Astrocyte (in vitro differentiated cells and primary cell): ENCODE measurements around the gene TENT4A. TPM values are rescaled to one million over a fixed set of nuclear protein-coding genes. Genes with fewer than 3 reads are reported as not detected.

Experiments
- DNase-seq: peaks from one replicate; pipeline ENCODE4 v3.0.0-alpha.2; 2010; ENCODE audit warnings: low read depth
- FAIRE-seq: peaks from 2 replicates; lab custom pipeline; 2011; peaks lifted over from hg19 to GRCh38; lab: Jason Lieb, UNC
- H2AFZ ChIP-seq: 2 replicates; pipeline ENCODE4 v1.6.0; 2012; ENCODE audit warnings: low read depth, low read length, inconsistent platforms
- H3K27ac ChIP-seq: 2 replicates; pipeline ENCODE4 v1.5.1; 2011; ENCODE audit warnings: low read depth, low read length, inconsistent platforms
- H3K27me3 ChIP-seq: 2 replicates; pipeline ENCODE4 v1.6.0; 2011; ENCODE audit warnings: low read length, inconsistent platforms; ENCODE audit not compliant: insufficient read depth
- H3K36me3 ChIP-seq: 2 replicates; pipeline ENCODE4 v1.5.1; 2011; ENCODE audit warnings: low read length, inconsistent platforms; ENCODE audit not compliant: insufficient read depth
- H3K4me1 ChIP-seq: 2 replicates; pipeline ENCODE4 v1.5.1; 2011; ENCODE audit warnings: low read length, inconsistent platforms; ENCODE audit not compliant: insufficient read depth
- H3K4me2 ChIP-seq: 2 replicates; pipeline ENCODE4 v1.6.0; 2012; ENCODE audit warnings: low read length, inconsistent platforms
- H3K4me3 ChIP-seq: 2 replicates; pipeline ENCODE4 v1.5.1; 2011; ENCODE audit warnings: low read depth, mild to moderate bottlenecking, low read length, inconsistent platforms; ENCODE audit not compliant: insufficient read depth
- H3K79me2 ChIP-seq: 2 replicates; pipeline ENCODE4 v1.6.0; 2012; ENCODE audit warnings: mild to moderate bottlenecking, low read length, inconsistent platforms; ENCODE audit not compliant: insufficient read depth
- H3K9ac ChIP-seq: 2 replicates; pipeline ENCODE4 v1.6.0; 2012; ENCODE audit warnings: mild to moderate bottlenecking, low read length, inconsistent platforms
- H3K9me3 ChIP-seq: 2 replicates; pipeline ENCODE4 v1.5.1; 2012; ENCODE audit warnings: low read depth, mild to moderate bottlenecking, low read length, inconsistent platforms; ENCODE audit not compliant: insufficient read depth
- H4K20me1 ChIP-seq: 2 replicates; pipeline ENCODE4 v1.6.0; 2012; ENCODE audit warnings: low read length, inconsistent platforms; ENCODE audit not compliant: insufficient read depth
- H3K27ac Mint-ChIP-seq: one replicate; pipeline ENCODE4 v1.8.0; 2021; ENCODE audit warnings: mild to moderate bottlenecking, mixed read lengths; ENCODE audit not compliant: unreplicated experiment
- H3K27me3 Mint-ChIP-seq: one replicate; pipeline ENCODE4 v1.8.0; 2021; ENCODE audit warnings: low read depth, mixed read lengths; ENCODE audit not compliant: unreplicated experiment
- H3K36me3 Mint-ChIP-seq: one replicate; pipeline ENCODE4 v1.8.0; 2021; ENCODE audit warnings: low read depth, mixed read lengths; ENCODE audit not compliant: unreplicated experiment
- H3K4me1 Mint-ChIP-seq: one replicate; pipeline ENCODE4 v1.8.0; 2021; ENCODE audit warnings: low read depth, mixed read lengths; ENCODE audit not compliant: unreplicated experiment
- H3K4me3 Mint-ChIP-seq: one replicate; pipeline ENCODE4 v1.8.0; 2021; ENCODE audit warnings: mild to moderate bottlenecking, moderate library complexity, mixed read lengths; ENCODE audit not compliant: unreplicated experiment
- H3K9me3 Mint-ChIP-seq: one replicate; pipeline ENCODE4 v1.8.0; 2021; ENCODE audit warnings: mild to moderate bottlenecking, mixed read lengths; ENCODE audit not compliant: unreplicated experiment
- EZH2 ChIP-seq: IDR thresholded peaks from 2 replicates; pipeline ENCODE4 v1.6.1; 2012; ENCODE audit warnings: mild to moderate bottlenecking, low read length, inconsistent platforms; ENCODE audit not compliant: insufficient read depth
- total RNA-seq: library from RNA; stranded (reverse); gene quantifications from 2 replicates; pipeline ENCODE4 v1.2.1, GENCODE V29; 2021
- TF ChIP-seq, protein P1 (sequence below): IDR thresholded peaks from 2 replicates; pipeline ENCODE4 v1.5.1; 2011; ENCODE audit warnings: low read depth, mild to moderate bottlenecking, inconsistent platforms, low read length, moderate library complexity; ENCODE audit not compliant: insufficient read depth

Gene TENT4A
- total RNA-seq, 1 donor from 2014 or later, result 18.8 TPM

- no peak for TF ChIP-seq EZH2
- TF ChIP-seq, protein P1, sequence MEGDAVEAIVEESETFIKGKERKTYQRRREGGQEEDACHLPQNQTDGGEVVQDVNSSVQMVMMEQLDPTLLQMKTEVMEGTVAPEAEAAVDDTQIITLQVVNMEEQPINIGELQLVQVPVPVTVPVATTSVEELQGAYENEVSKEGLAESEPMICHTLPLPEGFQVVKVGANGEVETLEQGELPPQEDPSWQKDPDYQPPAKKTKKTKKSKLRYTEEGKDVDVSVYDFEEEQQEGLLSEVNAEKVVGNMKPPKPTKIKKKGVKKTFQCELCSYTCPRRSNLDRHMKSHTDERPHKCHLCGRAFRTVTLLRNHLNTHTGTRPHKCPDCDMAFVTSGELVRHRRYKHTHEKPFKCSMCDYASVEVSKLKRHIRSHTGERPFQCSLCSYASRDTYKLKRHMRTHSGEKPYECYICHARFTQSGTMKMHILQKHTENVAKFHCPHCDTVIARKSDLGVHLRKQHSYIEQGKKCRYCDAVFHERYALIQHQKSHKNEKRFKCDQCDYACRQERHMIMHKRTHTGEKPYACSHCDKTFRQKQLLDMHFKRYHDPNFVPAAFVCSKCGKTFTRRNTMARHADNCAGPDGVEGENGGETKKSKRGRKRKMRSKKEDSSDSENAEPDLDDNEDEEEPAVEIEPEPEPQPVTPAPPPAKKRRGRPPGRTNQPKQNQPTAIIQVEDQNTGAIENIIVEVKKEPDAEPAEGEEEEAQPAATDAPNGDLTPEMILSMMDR, result no peak
- Mint-ChIP-seq H3K4me1 (peaks cover 4% of the 10 kb centered on the region), H3K4me3 (no peak overlapping the region), H3K9me3 (no peaks in the 10 kb centered on the region), H3K36me3 (peaks cover 22% of the 10 kb centered on the region), H3K27me3 (no peaks in the 10 kb centered on the region), H3K27ac (no peak overlapping the region)
- H3K4me3 ChIP-seq, result no peak overlapping the region
- no peak overlapping the region for H2AFZ ChIP-seq
- H3K27ac ChIP-seq, result no peak overlapping the region
- peaks cover 43% of the 10 kb centered on the region for H3K36me3 ChIP-seq
- no peaks in the 10 kb centered on the region for H3K27me3 ChIP-seq
- no peaks in the 10 kb centered on the region for H3K4me1 ChIP-seq
- no peak overlapping the region for H3K9ac ChIP-seq
- no peak for FAIRE-seq
- no peaks in the 10 kb centered on the region for H3K9me3 ChIP-seq
- DNase-seq, result no peak
- H3K4me2 ChIP-seq, result no peak overlapping the region
- peaks cover 39% of the 10 kb centered on the region for H3K79me2 ChIP-seq
- H4K20me1 ChIP-seq, result peaks cover 47% of the 10 kb centered on the region
These were observed 39.0 kb downstream of the TENT4A start for GRCh38 chr5:6752236-6752635.

DNA sequence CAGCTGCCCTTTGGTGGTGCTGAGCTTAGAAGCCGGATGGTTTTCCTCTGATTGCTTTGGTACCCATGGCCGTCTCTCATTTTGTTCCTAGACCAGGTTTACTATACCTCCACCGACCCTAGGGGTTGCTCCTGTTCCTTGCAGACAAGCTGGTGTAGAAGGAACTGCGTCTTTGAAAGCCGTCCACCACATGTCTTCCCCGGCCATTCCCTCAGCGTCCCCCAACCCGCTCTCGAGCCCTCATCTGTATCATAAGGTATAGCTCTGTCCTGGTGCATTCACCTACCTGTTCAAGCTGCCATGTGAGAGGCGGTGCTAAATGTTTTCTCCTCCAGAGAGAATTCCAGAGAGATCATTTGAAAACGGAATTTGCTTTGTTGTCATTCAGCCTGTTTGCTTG lies 39.5 kb downstream of the TENT4A start:
- Histone ChIP-seq H3K9me3 (no peaks in the 10 kb centered on the region), H2AFZ (no peak overlapping the region), H3K9ac (no peak overlapping the region), H3K4me1 (no peaks in the 10 kb centered on the region), H3K4me2 (no peak overlapping the region), H3K79me2 (peaks cover 33% of the 10 kb centered on the region), H3K27ac (no peak overlapping the region), H4K20me1 (peaks cover 41% of the 10 kb centered on the region), H3K36me3 (peaks cover 43% of the 10 kb centered on the region), H3K27me3 (no peaks in the 10 kb centered on the region), H3K4me3 (no peak overlapping the region)
- Mint-ChIP-seq H3K4me3 (no peak overlapping the region), H3K27ac (no peak overlapping the region), H3K4me1 (peaks cover 1% of the 10 kb centered on the region), H3K9me3 (no peaks in the 10 kb centered on the region), H3K36me3 (peaks cover 20% of the 10 kb centered on the region), H3K27me3 (no peaks in the 10 kb centered on the region)
- FAIRE-seq (no peak), DNase-seq (no peak)
- no peak for TF ChIP-seq EZH2
- TF ChIP-seq, protein P1, result no peak

GRCh38 chr5:6753851-6754250 lies 40.6 kb downstream of the TENT4A start:
- Mint-ChIP-seq H3K4me1 (no peaks in the 10 kb centered on the region), H3K27ac (no peak overlapping the region), H3K9me3 (no peaks in the 10 kb centered on the region), H3K36me3 (peaks cover 24% of the 10 kb centered on the region), H3K27me3 (no peaks in the 10 kb centered on the region), H3K4me3 (no peak overlapping the region)
- H3K36me3 ChIP-seq, result peaks cover 40% of the 10 kb centered on the region
- FAIRE-seq (no peak), DNase-seq (no peak)
- H3K9ac ChIP-seq, result no peak overlapping the region
- H3K27me3 ChIP-seq, result no peaks in the 10 kb centered on the region
- H3K27ac ChIP-seq, result no peak overlapping the region
- H4K20me1 ChIP-seq, result peaks cover 31% of the 10 kb centered on the region
- H3K4me2 ChIP-seq, result no peak overlapping the region
- peaks cover 23% of the 10 kb centered on the region for H3K79me2 ChIP-seq
- no peaks in the 10 kb centered on the region for H3K9me3 ChIP-seq
- H2AFZ ChIP-seq, result no peak overlapping the region
- TF ChIP-seq, protein P1, result no peak
- TF ChIP-seq EZH2, result no peak
- no peak overlapping the region for H3K4me3 ChIP-seq
- H3K4me1 ChIP-seq, result no peaks in the 10 kb centered on the region
